ENCODE measurements around the gene GRWD1. TPM values are rescaled to one million over a fixed set of nuclear protein-coding genes. Genes with fewer than 3 reads are reported as not detected.

The GRWD1 gene
- total and polyA plus RNA-seq, 2 of the 13 experiments (the other 11 are each of a cell fraction or from before 2014, with no cell fraction given): 10.8 to 46.6 TPM

GRCh38 chr19:48469289-48469881, 23.6 kb downstream of the GRWD1 start, which contains the start of gene CYTH2 (continued):
- TF ChIP-seq JARID2 (CRISPR knock-in tag; IDR thresholded peaks at IDR 0.05; ENCODE audit: insufficient replicate concordance): peak; percentile 84
- TF ChIP-seq, protein P1, sequence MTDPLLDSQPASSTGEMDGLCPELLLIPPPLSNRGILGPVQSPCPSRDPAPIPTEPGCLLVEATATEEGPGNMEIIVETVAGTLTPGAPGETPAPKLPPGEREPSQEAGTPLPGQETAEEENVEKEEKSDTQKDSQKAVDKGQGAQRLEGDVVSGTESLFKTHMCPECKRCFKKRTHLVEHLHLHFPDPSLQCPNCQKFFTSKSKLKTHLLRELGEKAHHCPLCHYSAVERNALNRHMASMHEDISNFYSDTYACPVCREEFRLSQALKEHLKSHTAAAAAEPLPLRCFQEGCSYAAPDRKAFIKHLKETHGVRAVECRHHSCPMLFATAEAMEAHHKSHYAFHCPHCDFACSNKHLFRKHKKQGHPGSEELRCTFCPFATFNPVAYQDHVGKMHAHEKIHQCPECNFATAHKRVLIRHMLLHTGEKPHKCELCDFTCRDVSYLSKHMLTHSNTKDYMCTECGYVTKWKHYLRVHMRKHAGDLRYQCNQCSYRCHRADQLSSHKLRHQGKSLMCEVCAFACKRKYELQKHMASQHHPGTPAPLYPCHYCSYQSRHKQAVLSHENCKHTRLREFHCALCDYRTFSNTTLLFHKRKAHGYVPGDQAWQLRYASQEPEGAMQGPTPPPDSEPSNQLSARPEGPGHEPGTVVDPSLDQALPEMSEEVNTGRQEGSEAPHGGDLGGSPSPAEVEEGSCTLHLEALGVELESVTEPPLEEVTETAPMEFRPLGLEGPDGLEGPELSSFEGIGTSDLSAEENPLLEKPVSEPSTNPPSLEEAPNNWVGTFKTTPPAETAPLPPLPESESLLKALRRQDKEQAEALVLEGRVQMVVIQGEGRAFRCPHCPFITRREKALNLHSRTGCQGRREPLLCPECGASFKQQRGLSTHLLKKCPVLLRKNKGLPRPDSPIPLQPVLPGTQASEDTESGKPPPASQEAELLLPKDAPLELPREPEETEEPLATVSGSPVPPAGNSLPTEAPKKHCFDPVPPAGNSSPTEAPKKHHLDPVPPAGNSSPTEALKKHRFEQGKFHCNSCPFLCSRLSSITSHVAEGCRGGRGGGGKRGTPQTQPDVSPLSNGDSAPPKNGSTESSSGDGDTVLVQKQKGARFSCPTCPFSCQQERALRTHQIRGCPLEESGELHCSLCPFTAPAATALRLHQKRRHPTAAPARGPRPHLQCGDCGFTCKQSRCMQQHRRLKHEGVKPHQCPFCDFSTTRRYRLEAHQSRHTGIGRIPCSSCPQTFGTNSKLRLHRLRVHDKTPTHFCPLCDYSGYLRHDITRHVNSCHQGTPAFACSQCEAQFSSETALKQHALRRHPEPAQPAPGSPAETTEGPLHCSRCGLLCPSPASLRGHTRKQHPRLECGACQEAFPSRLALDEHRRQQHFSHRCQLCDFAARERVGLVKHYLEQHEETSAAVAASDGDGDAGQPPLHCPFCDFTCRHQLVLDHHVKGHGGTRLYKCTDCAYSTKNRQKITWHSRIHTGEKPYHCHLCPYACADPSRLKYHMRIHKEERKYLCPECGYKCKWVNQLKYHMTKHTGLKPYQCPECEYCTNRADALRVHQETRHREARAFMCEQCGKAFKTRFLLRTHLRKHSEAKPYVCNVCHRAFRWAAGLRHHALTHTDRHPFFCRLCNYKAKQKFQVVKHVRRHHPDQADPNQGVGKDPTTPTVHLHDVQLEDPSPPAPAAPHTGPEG (CRISPR knock-in tag; IDR thresholded peaks at IDR 0.05): 0 out of 2 replicates have a peak, but pooled peaks have one; percentile 39
- no peak for TF ChIP-seq ATF5 (CRISPR knock-in tag; IDR thresholded peaks at IDR 0.05; ENCODE audit: low read depth)
- TF ChIP-seq RFX3 (CRISPR knock-in tag; IDR thresholded peaks at IDR 0.05): no peak
- TF ChIP-seq ZNF276 (CRISPR knock-in tag; IDR thresholded peaks at IDR 0.05; ENCODE audit: low read depth): no peak
- TF ChIP-seq SRY (CRISPR knock-in tag; IDR thresholded peaks at IDR 0.05): no peak; the same call in 1 of the 2 replicates
- TF ChIP-seq ATF1 (CRISPR knock-in tag; IDR thresholded peaks at IDR 0.05): no peak; the same call in none of the 2 replicates
- TF ChIP-seq MZF1 (CRISPR knock-in tag; IDR thresholded peaks at IDR 0.05; ENCODE audit: borderline replicate concordance): no peak
- TF ChIP-seq ZBED4 (CRISPR knock-in tag; IDR thresholded peaks at IDR 0.05; ENCODE audit: borderline replicate concordance): no peak
- no peak for TF ChIP-seq MLLT10 (CRISPR knock-in tag; IDR thresholded peaks at IDR 0.05)
- TF ChIP-seq ZNF569 (CRISPR knock-in tag; IDR thresholded peaks at IDR 0.05; ENCODE audit: borderline replicate concordance): peak; percentile 68; the same call in 1 of the 2 replicates
- TF ChIP-seq RFXAP (CRISPR knock-in tag; IDR thresholded peaks at IDR 0.05; ENCODE audit: borderline replicate concordance): no peak
- TF ChIP-seq TBP (CRISPR knock-in tag; IDR thresholded peaks at IDR 0.05): no peak
- no peak for TF ChIP-seq SP140L (CRISPR knock-in tag; IDR thresholded peaks at IDR 0.05; ENCODE audit: borderline replicate concordance)
- TF ChIP-seq EEA1 (CRISPR knock-in tag; IDR thresholded peaks at IDR 0.05; ENCODE audit: borderline replicate concordance): peak; percentile 45; the same call in 1 of the 2 replicates

Measured in HepG2 (cell line).